Astrocyte (in vitro differentiated cells and primary cell): Measurements from ENCODE around the gene MACROH2A1. TPM values are rescaled to one million over a fixed set of nuclear protein-coding genes. Genes with fewer than 3 reads are reported as not detected.
A peak's percentile ranks its signal among the peaks of the same experiment; 100 is the strongest.

Experiments
- DNase-seq: peaks from one replicate; pipeline ENCODE4 v3.0.0-alpha.2; 2010; ENCODE audit warnings: low read depth
- FAIRE-seq: peaks from 2 replicates; lab custom pipeline; 2011; peaks lifted over from hg19 to GRCh38; lab: Jason Lieb, UNC
- H2AFZ ChIP-seq: 2 replicates; pipeline ENCODE4 v1.6.0; 2012; ENCODE audit warnings: low read depth, low read length, inconsistent platforms
- H3K27ac ChIP-seq: 2 replicates; pipeline ENCODE4 v1.5.1; 2011; ENCODE audit warnings: low read depth, low read length, inconsistent platforms
- H3K27me3 ChIP-seq: 2 replicates; pipeline ENCODE4 v1.6.0; 2011; ENCODE audit warnings: low read length, inconsistent platforms; ENCODE audit not compliant: insufficient read depth
- H3K36me3 ChIP-seq: 2 replicates; pipeline ENCODE4 v1.5.1; 2011; ENCODE audit warnings: low read length, inconsistent platforms; ENCODE audit not compliant: insufficient read depth
- H3K4me1 ChIP-seq: 2 replicates; pipeline ENCODE4 v1.5.1; 2011; ENCODE audit warnings: low read length, inconsistent platforms; ENCODE audit not compliant: insufficient read depth
- H3K4me2 ChIP-seq: 2 replicates; pipeline ENCODE4 v1.6.0; 2012; ENCODE audit warnings: low read length, inconsistent platforms
- H3K4me3 ChIP-seq: 2 replicates; pipeline ENCODE4 v1.5.1; 2011; ENCODE audit warnings: low read depth, mild to moderate bottlenecking, low read length, inconsistent platforms; ENCODE audit not compliant: insufficient read depth
- H3K79me2 ChIP-seq: 2 replicates; pipeline ENCODE4 v1.6.0; 2012; ENCODE audit warnings: mild to moderate bottlenecking, low read length, inconsistent platforms; ENCODE audit not compliant: insufficient read depth
- H3K9ac ChIP-seq: 2 replicates; pipeline ENCODE4 v1.6.0; 2012; ENCODE audit warnings: mild to moderate bottlenecking, low read length, inconsistent platforms
- H3K9me3 ChIP-seq: 2 replicates; pipeline ENCODE4 v1.5.1; 2012; ENCODE audit warnings: low read depth, mild to moderate bottlenecking, low read length, inconsistent platforms; ENCODE audit not compliant: insufficient read depth
- H4K20me1 ChIP-seq: 2 replicates; pipeline ENCODE4 v1.6.0; 2012; ENCODE audit warnings: low read length, inconsistent platforms; ENCODE audit not compliant: insufficient read depth
- H3K27ac Mint-ChIP-seq: one replicate; pipeline ENCODE4 v1.8.0; 2021; ENCODE audit warnings: mild to moderate bottlenecking, mixed read lengths; ENCODE audit not compliant: unreplicated experiment
- H3K27me3 Mint-ChIP-seq: one replicate; pipeline ENCODE4 v1.8.0; 2021; ENCODE audit warnings: low read depth, mixed read lengths; ENCODE audit not compliant: unreplicated experiment
- H3K36me3 Mint-ChIP-seq: one replicate; pipeline ENCODE4 v1.8.0; 2021; ENCODE audit warnings: low read depth, mixed read lengths; ENCODE audit not compliant: unreplicated experiment
- H3K4me1 Mint-ChIP-seq: one replicate; pipeline ENCODE4 v1.8.0; 2021; ENCODE audit warnings: low read depth, mixed read lengths; ENCODE audit not compliant: unreplicated experiment
- H3K4me3 Mint-ChIP-seq: one replicate; pipeline ENCODE4 v1.8.0; 2021; ENCODE audit warnings: mild to moderate bottlenecking, moderate library complexity, mixed read lengths; ENCODE audit not compliant: unreplicated experiment
- H3K9me3 Mint-ChIP-seq: one replicate; pipeline ENCODE4 v1.8.0; 2021; ENCODE audit warnings: mild to moderate bottlenecking, mixed read lengths; ENCODE audit not compliant: unreplicated experiment
- EZH2 ChIP-seq: IDR thresholded peaks from 2 replicates; pipeline ENCODE4 v1.6.1; 2012; ENCODE audit warnings: mild to moderate bottlenecking, low read length, inconsistent platforms; ENCODE audit not compliant: insufficient read depth
- total RNA-seq: library from RNA; stranded (reverse); gene quantifications from 2 replicates; pipeline ENCODE4 v1.2.1, GENCODE V29; 2021
- TF ChIP-seq, protein P1 (sequence below): IDR thresholded peaks from 2 replicates; pipeline ENCODE4 v1.5.1; 2011; ENCODE audit warnings: low read depth, mild to moderate bottlenecking, inconsistent platforms, low read length, moderate library complexity; ENCODE audit not compliant: insufficient read depth

The MACROH2A1 gene
- total RNA-seq, 1 donor from 2014 or later, result 143 TPM

DNA sequence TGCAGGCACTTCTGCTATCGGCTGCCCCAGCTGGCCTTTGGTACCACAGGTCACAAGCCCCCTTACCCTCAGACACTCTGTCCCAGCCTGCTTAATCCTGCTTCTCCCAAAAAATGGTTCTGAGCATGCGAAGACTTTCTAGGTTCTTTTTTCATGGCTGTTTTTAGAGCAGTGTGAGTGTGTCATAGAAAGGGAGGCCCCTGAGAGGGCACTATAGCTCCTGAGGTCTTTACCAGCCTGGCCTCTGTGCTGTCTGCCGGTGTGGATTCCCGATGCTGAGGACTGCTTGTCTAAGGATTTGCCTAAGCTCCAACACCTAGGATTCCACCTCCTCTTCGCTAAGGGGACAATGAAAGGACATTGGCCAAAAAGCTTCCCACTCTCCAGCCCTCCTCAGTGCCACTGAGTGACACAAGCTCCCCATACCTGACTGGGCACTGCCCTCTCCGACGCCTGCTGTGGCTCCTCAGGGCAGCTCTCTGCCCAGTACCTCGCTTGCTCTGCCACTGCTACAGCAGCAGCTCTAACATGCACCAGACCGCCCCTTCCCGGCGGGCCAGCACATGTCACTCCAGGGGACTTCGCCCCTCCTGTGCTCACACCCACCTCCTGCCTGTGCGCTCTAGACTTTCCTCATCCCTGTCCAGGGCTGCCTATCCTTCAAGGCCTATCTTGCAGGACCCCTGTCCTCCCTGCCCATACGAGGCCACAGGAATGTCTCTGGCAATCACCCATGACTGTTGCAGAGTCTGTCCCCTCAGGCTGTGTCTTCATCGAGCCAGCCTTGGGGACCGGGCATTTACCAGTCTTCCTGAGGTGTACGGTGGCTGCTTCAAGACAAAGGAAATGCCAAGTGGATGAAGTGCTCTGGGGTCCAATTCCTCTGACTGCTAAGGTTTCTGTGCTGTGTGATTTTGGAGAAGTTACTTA lies 21.0 kb downstream of the MACROH2A1 start:
- Histone ChIP-seq H3K36me3 (peaks cover 39% of the 10 kb centered on the region), H3K9me3 (no peaks in the 10 kb centered on the region), H3K27ac (no peak overlapping the region), H3K79me2 (peaks cover 92% of the 10 kb centered on the region), H3K9ac (no peak overlapping the region), H3K27me3 (no peaks in the 10 kb centered on the region), H4K20me1 (peaks cover 91% of the 10 kb centered on the region), H2AFZ (no peak overlapping the region), H3K4me1 (peaks cover 11% of the 10 kb centered on the region), H3K4me2 (no peak overlapping the region), H3K4me3 (no peak overlapping the region)
- Mint-ChIP-seq H3K36me3 (peaks cover 24% of the 10 kb centered on the region), H3K9me3 (no peaks in the 10 kb centered on the region), H3K27ac (no peak overlapping the region), H3K4me3 (no peak overlapping the region), H3K4me1 (peaks cover 33% of the 10 kb centered on the region), H3K27me3 (no peaks in the 10 kb centered on the region)
- no peak for FAIRE-seq
- TF ChIP-seq EZH2, result no peak
- TF ChIP-seq, protein P1, sequence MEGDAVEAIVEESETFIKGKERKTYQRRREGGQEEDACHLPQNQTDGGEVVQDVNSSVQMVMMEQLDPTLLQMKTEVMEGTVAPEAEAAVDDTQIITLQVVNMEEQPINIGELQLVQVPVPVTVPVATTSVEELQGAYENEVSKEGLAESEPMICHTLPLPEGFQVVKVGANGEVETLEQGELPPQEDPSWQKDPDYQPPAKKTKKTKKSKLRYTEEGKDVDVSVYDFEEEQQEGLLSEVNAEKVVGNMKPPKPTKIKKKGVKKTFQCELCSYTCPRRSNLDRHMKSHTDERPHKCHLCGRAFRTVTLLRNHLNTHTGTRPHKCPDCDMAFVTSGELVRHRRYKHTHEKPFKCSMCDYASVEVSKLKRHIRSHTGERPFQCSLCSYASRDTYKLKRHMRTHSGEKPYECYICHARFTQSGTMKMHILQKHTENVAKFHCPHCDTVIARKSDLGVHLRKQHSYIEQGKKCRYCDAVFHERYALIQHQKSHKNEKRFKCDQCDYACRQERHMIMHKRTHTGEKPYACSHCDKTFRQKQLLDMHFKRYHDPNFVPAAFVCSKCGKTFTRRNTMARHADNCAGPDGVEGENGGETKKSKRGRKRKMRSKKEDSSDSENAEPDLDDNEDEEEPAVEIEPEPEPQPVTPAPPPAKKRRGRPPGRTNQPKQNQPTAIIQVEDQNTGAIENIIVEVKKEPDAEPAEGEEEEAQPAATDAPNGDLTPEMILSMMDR, result no peak
- DNase-seq, result no peak

DNA sequence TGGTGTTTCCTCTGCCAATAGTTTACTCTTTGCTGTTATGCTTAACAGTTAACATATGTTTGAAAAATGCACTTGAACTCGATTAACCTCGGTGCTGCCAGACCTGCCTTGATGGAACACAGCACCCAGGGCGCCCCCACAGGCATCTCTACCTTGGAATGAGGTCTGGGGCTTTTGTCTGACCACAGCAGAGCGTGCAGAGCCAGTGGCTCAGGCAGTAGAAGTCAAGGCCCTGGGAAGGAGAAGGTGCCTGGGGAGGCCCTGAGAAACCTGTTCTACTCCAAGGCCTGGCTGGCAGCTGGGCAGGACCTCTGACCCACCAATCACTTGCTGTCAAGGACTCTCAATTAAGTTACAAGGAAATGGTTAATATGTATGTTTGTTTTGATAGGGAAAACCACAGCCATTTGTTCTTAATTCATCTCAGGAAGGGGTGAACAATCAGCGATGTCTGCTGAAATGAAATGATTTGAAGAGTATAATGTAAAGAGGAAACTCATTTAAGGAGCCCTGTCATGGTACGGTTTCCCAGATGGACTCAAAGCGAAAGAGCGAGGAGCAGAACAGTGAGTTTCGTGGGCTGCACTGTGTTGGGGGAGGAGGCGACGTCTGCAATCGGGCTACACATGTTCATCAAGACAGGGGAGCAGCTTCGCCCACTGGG lies 21.9 kb downstream of the MACROH2A1 start:
- Histone ChIP-seq H3K9me3 (no peaks in the 10 kb centered on the region), H3K4me1 (peaks cover 16% of the 10 kb centered on the region), H3K27me3 (no peaks in the 10 kb centered on the region), H3K9ac (no peak overlapping the region), H2AFZ (no peak overlapping the region), H3K4me2 (no peak overlapping the region), H3K4me3 (no peak overlapping the region), H4K20me1 (peaks cover 91% of the 10 kb centered on the region), H3K36me3 (peaks cover 35% of the 10 kb centered on the region), H3K79me2 (peaks cover 92% of the 10 kb centered on the region), H3K27ac (no peak overlapping the region)
- peaks cover 35% of the 10 kb centered on the region for H3K4me1 Mint-ChIP-seq
- FAIRE-seq (no peak), DNase-seq (no peak)
- no peaks in the 10 kb centered on the region for H3K27me3 Mint-ChIP-seq
- TF ChIP-seq EZH2, result no peak
- TF ChIP-seq, protein P1, result no peak
- H3K36me3 Mint-ChIP-seq, result peaks cover 30% of the 10 kb centered on the region
- peak overlapping the region; percentile 41 for H3K4me3 Mint-ChIP-seq
- peak overlapping the region; percentile 20 for H3K27ac Mint-ChIP-seq
- H3K9me3 Mint-ChIP-seq, result no peaks in the 10 kb centered on the region
